HepG2 (cell line): ENCODE data around the gene SLC39A3. TPM values are rescaled to one million over a fixed set of nuclear protein-coding genes. Genes with fewer than 3 reads are reported as not detected.
A peak's percentile ranks its signal among the peaks of the same experiment; 100 is the strongest.

Experiments used
- CHD4 ChIP-seq: fragments of 200-600 bp; sonication (generic); IDR thresholded peaks from 2 replicates; pipeline ENCODE4 v1.7.0; 2017; ENCODE audit warnings: mild to moderate bottlenecking, low read length, borderline replicate concordance
- GTF3A ChIP-seq: sonication (generic); formaldehyde crosslinking; conservative IDR thresholded peaks from 2 replicates; pipeline ENCODE4 v1.4.0; 2020; ENCODE audit warnings: mild to moderate bottlenecking, missing genetic modification reagents
- IKZF4 ChIP-seq: sonication (generic); formaldehyde crosslinking; IDR thresholded peaks from 2 replicates; pipeline ENCODE4 v1.5.1; 2020; ENCODE audit warnings: borderline replicate concordance, mild to moderate bottlenecking, low read depth, missing genetic modification reagents; ENCODE audit errors: not compliant biosample characterization
- JUNB ChIP-seq: sonication (generic); formaldehyde crosslinking; IDR thresholded peaks from 2 replicates; pipeline ENCODE4 v1.8.0; 2022; ENCODE audit warnings: missing genetic modification reagents, mild to moderate bottlenecking, borderline replicate concordance
- NFIC ChIP-seq: IDR thresholded peaks from 2 replicates; pipeline ENCODE4 v1.6.1; 2012; ENCODE audit warnings: mild to moderate bottlenecking, low read length, inconsistent platforms
- SATB2 ChIP-seq: sonication (generic); formaldehyde crosslinking; IDR thresholded peaks from 2 replicates; pipeline ENCODE4 v1.5.0; 2020; ENCODE audit warnings: missing genetic modification reagents
- ZFX ChIP-seq: sonication (generic); formaldehyde crosslinking; IDR thresholded peaks from 2 replicates; pipeline ENCODE4 v1.4.0; 2020; ENCODE audit warnings: mild to moderate bottlenecking, low read depth, missing genetic modification reagents, moderate library complexity
- ZNF501 ChIP-seq: sonication (generic); formaldehyde crosslinking; IDR thresholded peaks from 2 replicates; pipeline ENCODE4 v1.5.1; 2020; ENCODE audit warnings: mild to moderate bottlenecking, moderate library complexity, missing genetic modification reagents
- ZNF564 ChIP-seq: sonication (generic); formaldehyde crosslinking; IDR thresholded peaks from 2 replicates; pipeline ENCODE4 v1.8.1; 2023; ENCODE audit warnings: mild to moderate bottlenecking, missing genetic modification reagents
- ZNF569 ChIP-seq: sonication (generic); formaldehyde crosslinking; IDR thresholded peaks from 2 replicates; pipeline ENCODE4 v1.5.0; 2020; ENCODE audit warnings: mild to moderate bottlenecking, missing genetic modification reagents, moderate library complexity, borderline replicate concordance
- ZNF709 ChIP-seq: sonication (generic); formaldehyde crosslinking; IDR thresholded peaks from 2 replicates; pipeline ENCODE4 v1.5.0; 2020; ENCODE audit warnings: mild to moderate bottlenecking, missing genetic modification reagents
- ZNF746 ChIP-seq: sonication (generic); formaldehyde crosslinking; IDR thresholded peaks from 2 replicates; pipeline ENCODE4 v1.8.0; 2022; ENCODE audit warnings: mild to moderate bottlenecking, missing genetic modification reagents
- ZNF816 ChIP-seq: sonication (generic); formaldehyde crosslinking; IDR thresholded peaks from 2 replicates; pipeline ENCODE4 v1.8.0; 2022; ENCODE audit warnings: missing genetic modification reagents, mild to moderate bottlenecking, borderline replicate concordance
- polyA plus RNA-seq, 8 experiments: library from polyadenylated mRNA; depleted of rRNA in 3 of 8; stranded (reverse) in 7 of 8; unstranded in 1 of 8; fragments of >200 nt; fragmentation: Illumina TruSeq in 4 of 8; extraction: Trizol in 4 of 8; gene quantifications; 2 replicates each; pipeline versions ENCODE4 v1.2.1 to v1.2.3, GENCODE V29; 2011 to 2016; ENCODE audit warnings: low read depth in 4 of 8, missing spikeins in 1 of 8, mixed read lengths in 1 of 8; ENCODE audit not compliant: insufficient read depth in 1 of 8
- total RNA-seq, 5 experiments: library from RNA; depleted of rRNA; stranded (reverse); fragments of >200 nt; fragmentation: Illumina TruSeq; extraction: Trizol; gene quantifications; 2 replicates each; pipeline ENCODE4 v1.2.3, GENCODE V29; 2016; ENCODE audit warnings: low read depth in 1 of 5
- TF ChIP-seq, protein P1 (sequence below): sonication (generic); formaldehyde crosslinking; IDR thresholded peaks from 2 replicates; pipeline ENCODE4 v1.5.0; 2020; ENCODE audit warnings: missing genetic modification reagents
- TF ChIP-seq, protein P2 (sequence below): IDR thresholded peaks from 2 replicates; pipeline ENCODE4 v1.6.1; 2018; ENCODE audit warnings: missing genetic modification reagents, mild to moderate bottlenecking, missing compliant biosample characterization
- TF ChIP-seq, protein P3 (sequence below): sonication (generic); formaldehyde crosslinking; IDR thresholded peaks from 2 replicates; pipeline ENCODE4 v1.5.0; 2020; ENCODE audit warnings: mild to moderate bottlenecking, missing genetic modification reagents, borderline replicate concordance
- TF ChIP-seq, protein P4 (sequence below): sonication (generic); formaldehyde crosslinking; conservative IDR thresholded peaks from 2 replicates; pipeline ENCODE4 v1.8.1; 2023; ENCODE audit warnings: missing genetic modification reagents

Gene SLC39A3
- total and polyA plus RNA-seq, 2 of the 13 experiments (the other 11 are each of a cell fraction or from before 2014, with no cell fraction given): 33.6 to 41.6 TPM

DNA sequence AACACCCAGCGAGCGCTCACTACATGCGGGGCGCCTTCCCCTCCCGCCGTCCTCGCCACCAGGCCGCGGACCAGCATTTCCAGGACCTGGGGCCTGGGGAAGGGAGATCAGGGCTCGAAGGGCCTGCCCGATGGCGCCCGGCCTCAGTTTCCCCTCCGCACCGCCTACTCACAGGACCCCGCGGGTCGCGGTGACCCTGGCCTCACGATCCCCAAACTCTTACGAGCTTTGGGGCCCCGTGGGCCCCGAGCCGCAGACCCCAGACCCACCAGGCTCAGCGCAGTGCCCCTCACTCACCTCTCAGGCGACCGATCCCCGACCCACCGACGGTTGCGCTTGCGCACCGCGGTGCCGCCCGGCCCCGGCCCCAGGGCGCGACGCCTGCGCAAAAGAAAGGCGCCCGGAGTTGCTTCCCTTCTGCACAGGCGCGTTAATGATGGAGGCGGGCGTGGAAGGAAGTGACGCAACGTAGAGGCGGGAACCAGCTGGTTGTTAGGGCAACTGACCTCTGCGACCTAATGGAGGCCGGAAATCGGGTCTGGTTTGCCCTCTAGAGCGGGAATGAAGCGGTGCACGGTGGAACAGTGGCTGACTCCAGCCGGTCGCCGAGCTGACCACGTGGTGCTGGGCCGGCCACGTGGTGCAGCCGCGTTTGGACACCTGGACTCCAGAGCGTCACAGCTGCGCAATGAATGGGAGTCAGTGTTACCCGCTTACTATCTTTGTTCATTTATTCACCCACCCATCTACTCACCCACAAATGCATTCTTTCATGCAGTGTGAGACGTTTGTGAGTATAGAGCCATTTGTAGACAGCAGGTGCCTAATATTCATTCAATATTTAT is 43.3 kb upstream of the SLC39A3 start, which contains the start of gene SGTA (continued):
- TF ChIP-seq, protein P1, sequence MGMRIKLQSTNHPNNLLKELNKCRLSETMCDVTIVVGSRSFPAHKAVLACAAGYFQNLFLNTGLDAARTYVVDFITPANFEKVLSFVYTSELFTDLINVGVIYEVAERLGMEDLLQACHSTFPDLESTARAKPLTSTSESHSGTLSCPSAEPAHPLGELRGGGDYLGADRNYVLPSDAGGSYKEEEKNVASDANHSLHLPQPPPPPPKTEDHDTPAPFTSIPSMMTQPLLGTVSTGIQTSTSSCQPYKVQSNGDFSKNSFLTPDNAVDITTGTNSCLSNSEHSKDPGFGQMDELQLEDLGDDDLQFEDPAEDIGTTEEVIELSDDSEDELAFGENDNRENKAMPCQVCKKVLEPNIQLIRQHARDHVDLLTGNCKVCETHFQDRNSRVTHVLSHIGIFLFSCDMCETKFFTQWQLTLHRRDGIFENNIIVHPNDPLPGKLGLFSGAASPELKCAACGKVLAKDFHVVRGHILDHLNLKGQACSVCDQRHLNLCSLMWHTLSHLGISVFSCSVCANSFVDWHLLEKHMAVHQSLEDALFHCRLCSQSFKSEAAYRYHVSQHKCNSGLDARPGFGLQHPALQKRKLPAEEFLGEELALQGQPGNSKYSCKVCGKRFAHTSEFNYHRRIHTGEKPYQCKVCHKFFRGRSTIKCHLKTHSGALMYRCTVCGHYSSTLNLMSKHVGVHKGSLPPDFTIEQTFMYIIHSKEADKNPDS (CRISPR knock-in tag): 0 out of 2 replicates have a peak, but pooled peaks have one; percentile 73
- TF ChIP-seq SATB2 (peak; percentile 97), ZFX (peak; percentile 82), ZNF746 (CRISPR knock-in tag) (peak; percentile 80; the same call in 1 of the 2 replicates), CHD4 (no peak), JUNB (CRISPR knock-in tag) (peak; percentile 22; the same call in 1 of the 2 replicates), ZNF569 (CRISPR knock-in tag) (0 out of 2 replicates have a peak, but pooled peaks have one; percentile 87), ZNF501 (CRISPR knock-in tag) (peak; percentile 94), ZNF816 (peak; percentile 91; the same call in 1 of the 2 replicates), GTF3A (CRISPR knock-in tag) (no peak), ZNF709 (CRISPR knock-in tag) (peak; percentile 82), NFIC (no peak), ZNF564 (CRISPR knock-in tag) (peak; percentile 95), IKZF4 (CRISPR knock-in tag) (peak; percentile 70)
- TF ChIP-seq, protein P2, sequence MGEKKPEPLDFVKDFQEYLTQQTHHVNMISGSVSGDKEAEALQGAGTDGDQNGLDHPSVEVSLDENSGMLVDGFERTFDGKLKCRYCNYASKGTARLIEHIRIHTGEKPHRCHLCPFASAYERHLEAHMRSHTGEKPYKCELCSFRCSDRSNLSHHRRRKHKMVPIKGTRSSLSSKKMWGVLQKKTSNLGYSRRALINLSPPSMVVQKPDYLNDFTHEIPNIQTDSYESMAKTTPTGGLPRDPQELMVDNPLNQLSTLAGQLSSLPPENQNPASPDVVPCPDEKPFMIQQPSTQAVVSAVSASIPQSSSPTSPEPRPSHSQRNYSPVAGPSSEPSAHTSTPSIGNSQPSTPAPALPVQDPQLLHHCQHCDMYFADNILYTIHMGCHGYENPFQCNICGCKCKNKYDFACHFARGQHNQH (CRISPR knock-in tag): peak; percentile 83
- TF ChIP-seq, protein P3, sequence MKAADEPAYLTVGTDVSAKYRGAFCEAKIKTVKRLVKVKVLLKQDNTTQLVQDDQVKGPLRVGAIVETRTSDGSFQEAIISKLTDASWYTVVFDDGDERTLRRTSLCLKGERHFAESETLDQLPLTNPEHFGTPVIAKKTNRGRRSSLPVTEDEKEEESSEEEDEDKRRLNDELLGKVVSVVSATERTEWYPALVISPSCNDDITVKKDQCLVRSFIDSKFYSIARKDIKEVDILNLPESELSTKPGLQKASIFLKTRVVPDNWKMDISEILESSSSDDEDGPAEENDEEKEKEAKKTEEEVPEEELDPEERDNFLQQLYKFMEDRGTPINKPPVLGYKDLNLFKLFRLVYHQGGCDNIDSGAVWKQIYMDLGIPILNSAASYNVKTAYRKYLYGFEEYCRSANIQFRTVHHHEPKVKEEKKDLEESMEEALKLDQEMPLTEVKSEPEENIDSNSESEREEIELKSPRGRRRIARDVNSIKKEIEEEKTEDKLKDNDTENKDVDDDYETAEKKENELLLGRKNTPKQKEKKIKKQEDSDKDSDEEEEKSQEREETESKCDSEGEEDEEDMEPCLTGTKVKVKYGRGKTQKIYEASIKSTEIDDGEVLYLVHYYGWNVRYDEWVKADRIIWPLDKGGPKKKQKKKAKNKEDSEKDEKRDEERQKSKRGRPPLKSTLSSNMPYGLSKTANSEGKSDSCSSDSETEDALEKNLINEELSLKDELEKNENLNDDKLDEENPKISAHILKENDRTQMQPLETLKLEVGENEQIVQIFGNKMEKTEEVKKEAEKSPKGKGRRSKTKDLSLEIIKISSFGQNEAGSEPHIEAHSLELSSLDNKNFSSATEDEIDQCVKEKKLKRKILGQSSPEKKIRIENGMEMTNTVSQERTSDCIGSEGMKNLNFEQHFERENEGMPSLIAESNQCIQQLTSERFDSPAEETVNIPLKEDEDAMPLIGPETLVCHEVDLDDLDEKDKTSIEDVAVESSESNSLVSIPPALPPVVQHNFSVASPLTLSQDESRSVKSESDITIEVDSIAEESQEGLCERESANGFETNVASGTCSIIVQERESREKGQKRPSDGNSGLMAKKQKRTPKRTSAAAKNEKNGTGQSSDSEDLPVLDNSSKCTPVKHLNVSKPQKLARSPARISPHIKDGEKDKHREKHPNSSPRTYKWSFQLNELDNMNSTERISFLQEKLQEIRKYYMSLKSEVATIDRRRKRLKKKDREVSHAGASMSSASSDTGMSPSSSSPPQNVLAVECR: peak; percentile 99
- TF ChIP-seq, protein P4, sequence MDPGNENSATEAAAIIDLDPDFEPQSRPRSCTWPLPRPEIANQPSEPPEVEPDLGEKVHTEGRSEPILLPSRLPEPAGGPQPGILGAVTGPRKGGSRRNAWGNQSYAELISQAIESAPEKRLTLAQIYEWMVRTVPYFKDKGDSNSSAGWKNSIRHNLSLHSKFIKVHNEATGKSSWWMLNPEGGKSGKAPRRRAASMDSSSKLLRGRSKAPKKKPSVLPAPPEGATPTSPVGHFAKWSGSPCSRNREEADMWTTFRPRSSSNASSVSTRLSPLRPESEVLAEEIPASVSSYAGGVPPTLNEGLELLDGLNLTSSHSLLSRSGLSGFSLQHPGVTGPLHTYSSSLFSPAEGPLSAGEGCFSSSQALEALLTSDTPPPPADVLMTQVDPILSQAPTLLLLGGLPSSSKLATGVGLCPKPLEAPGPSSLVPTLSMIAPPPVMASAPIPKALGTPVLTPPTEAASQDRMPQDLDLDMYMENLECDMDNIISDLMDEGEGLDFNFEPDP: 0 out of 2 replicates have a peak, but pooled peaks have one; percentile 87
